AG08396 (cell line): ENCODE data around the gene ITPK1.
A peak's percentile ranks its signal among the peaks of the same experiment; 100 is the strongest.

Experiments used
- DNase-seq: peaks from one replicate; pipeline ENCODE4 v3.0.0; 2012; ENCODE audit warnings: low spot score, mixed read lengths

Gene ITPK1

GRCh38 chr14:92951261-92951660, 164.5 kb downstream of the ITPK1 start:
- DNase-seq: no peak

- DNase-seq: no peak
These were observed 165.0 kb downstream of the ITPK1 start for GRCh38 chr14:92950773-92951172.

- no peak for DNase-seq
These were observed 165.6 kb downstream of the ITPK1 start for GRCh38 chr14:92950193-92950540.

- DNase-seq: no peak
These were observed 166.1 kb downstream of the ITPK1 start for GRCh38 chr14:92949496-92950192.

GRCh38 chr14:92948647-92949046, 167.1 kb downstream of the ITPK1 start:
- DNase-seq: no peak

GRCh38 chr14:92946847-92947545, 168.7 kb downstream of the ITPK1 start:
- DNase-seq: no peak

GRCh38 chr14:92945959-92946846, 169.5 kb downstream of the ITPK1 start:
- peak; percentile 65 for DNase-seq

GRCh38 chr14:92945544-92945943, 170.2 kb downstream of the ITPK1 start:
- no peak for DNase-seq

- DNase-seq: no peak
These were observed 170.7 kb downstream of the ITPK1 start for GRCh38 chr14:92944976-92945375.

GRCh38 chr14:92943855-92944570, 171.7 kb downstream of the ITPK1 start:
- DNase-seq: no peak

- DNase-seq: no peak
These were observed 172.6 kb downstream of the ITPK1 start for GRCh38 chr14:92942976-92943710.

- DNase-seq: no peak
These were observed 173.1 kb downstream of the ITPK1 start for GRCh38 chr14:92942576-92942975.

GRCh38 chr14:92942136-92942535, 173.6 kb downstream of the ITPK1 start:
- DNase-seq: no peak

- DNase-seq: no peak
These were observed 174.2 kb downstream of the ITPK1 start for GRCh38 chr14:92941531-92941930.

- no peak for DNase-seq
These were observed 175.2 kb downstream of the ITPK1 start for GRCh38 chr14:92940543-92940942.

- no peak for DNase-seq
These were observed 176.0 kb downstream of the ITPK1 start for GRCh38 chr14:92939699-92940098.

GRCh38 chr14:92938890-92939671, 176.6 kb downstream of the ITPK1 start:
- no peak for DNase-seq

GRCh38 chr14:92938235-92938875, 177.4 kb downstream of the ITPK1 start:
- no peak for DNase-seq

GRCh38 chr14:92937051-92937937, 178.4 kb downstream of the ITPK1 start:
- DNase-seq: no peak
